ENCODE measurements around the gene DSCAM. TPM values are rescaled to one million over a fixed set of nuclear protein-coding genes. Genes with fewer than 3 reads are reported as not detected.
A peak's percentile ranks its signal among the peaks of the same experiment; 100 is the strongest.

The DSCAM gene
- total RNA-seq, 1 donor from 2014 or later, result not detected

GRCh38 chr21:40534886-40535285 lies 312.1 kb downstream of the DSCAM start:
- DNase-seq, result no peak
- no peak overlapping the region for H3K4me3 ChIP-seq
- intact Hi-C loops (cut with micrococcal nuclease), result no loop called here
- no peaks in the 10 kb centered on the region for H3K4me1 ChIP-seq
- no peak overlapping the region for H3K27ac ChIP-seq (replicated peaks)
- H3K9me3 ChIP-seq (replicated peaks), result no peaks in the 10 kb centered on the region
- H3K27me3 ChIP-seq (ENCODE audit: low read depth), result peaks cover 10% of the 10 kb centered on the region
- TF ChIP-seq CTCF (IDR thresholded peaks at IDR 0.05; ENCODE audit: borderline replicate concordance), result no peak
- no peaks in the 10 kb centered on the region for H3K36me3 ChIP-seq

DNA sequence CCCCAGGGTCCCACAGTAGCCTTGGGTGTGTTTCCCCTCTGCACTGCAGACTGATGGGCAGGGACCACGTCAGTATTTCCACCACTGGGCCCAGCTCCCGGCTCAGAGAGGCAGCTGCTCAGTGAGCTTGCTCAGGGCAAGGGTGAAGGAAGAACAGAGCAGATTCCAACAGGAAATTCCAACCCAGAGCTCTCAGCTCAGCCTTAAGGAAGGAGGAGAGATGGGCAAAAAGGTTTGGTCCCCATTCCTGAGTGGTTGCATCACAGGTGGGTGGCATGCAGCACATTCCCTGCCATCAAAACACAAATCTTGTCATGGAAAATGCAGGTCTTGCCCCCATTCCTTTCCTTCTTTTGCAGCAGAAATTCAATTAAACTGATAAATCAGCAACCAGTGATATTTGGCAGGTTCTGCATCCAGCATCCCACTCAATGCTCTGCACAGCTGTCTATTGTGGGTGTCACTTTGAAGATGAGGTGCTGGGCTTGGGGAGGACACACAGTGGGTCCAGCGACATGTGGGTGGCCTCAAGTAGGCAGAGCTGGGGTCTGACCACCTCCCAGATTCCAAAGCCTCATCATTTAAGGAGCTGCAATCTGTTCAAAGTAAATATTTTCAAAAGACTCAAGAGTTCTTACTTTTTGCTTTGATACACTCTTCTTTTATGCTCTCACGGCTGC lies 315.4 kb downstream of the DSCAM start:
- peaks cover 10% of the 10 kb centered on the region for H3K27me3 ChIP-seq (ENCODE audit: low read depth)
- intact Hi-C loops (cut with micrococcal nuclease), result no loop called here
- no peak for TF ChIP-seq CTCF (IDR thresholded peaks at IDR 0.05; ENCODE audit: borderline replicate concordance)
- H3K27ac ChIP-seq (replicated peaks), result no peak overlapping the region
- no peak overlapping the region for H3K4me3 ChIP-seq
- H3K4me1 ChIP-seq, result no peaks in the 10 kb centered on the region
- no peak for DNase-seq
- peaks cover 18% of the 10 kb centered on the region for H3K9me3 ChIP-seq (replicated peaks)
- H3K36me3 ChIP-seq, result no peaks in the 10 kb centered on the region

DNA sequence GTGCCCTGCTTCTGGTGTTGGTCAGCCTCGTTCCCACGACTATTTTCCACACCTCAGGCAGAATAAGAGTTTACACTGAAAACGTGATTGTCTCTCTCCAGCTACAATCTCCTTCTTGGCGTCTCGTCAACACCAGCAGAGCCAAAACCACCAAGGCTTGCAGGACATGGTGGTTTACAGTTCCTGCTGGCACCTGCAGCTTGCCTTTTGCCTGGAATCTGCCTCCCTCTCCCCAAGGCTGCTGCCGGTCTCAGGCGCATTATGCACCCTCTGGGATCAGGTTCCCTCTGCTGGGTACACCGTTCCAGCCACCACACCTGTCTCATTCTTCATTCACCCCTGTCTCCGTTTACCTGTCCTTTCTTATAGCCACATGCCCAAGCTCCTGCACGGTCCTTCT lies 315.9 kb downstream of the DSCAM start:
- Histone ChIP-seq H3K4me3 (no peak overlapping the region), H3K27me3 (ENCODE audit: low read depth) (peaks cover 10% of the 10 kb centered on the region), H3K27ac (replicated peaks) (no peak overlapping the region), H3K4me1 (no peaks in the 10 kb centered on the region), H3K36me3 (no peaks in the 10 kb centered on the region), H3K9me3 (replicated peaks) (peaks cover 20% of the 10 kb centered on the region)
- intact Hi-C loops (cut with micrococcal nuclease), result no loop called here
- no peak for TF ChIP-seq CTCF (IDR thresholded peaks at IDR 0.05; ENCODE audit: borderline replicate concordance)
- DNase-seq, result no peak

GRCh38 chr21:40517646-40518045 lies 329.3 kb downstream of the DSCAM start:
- Histone ChIP-seq H3K4me1 (no peaks in the 10 kb centered on the region), H3K36me3 (no peaks in the 10 kb centered on the region), H3K27ac (replicated peaks) (no peak overlapping the region), H3K9me3 (replicated peaks) (no peaks in the 10 kb centered on the region), H3K4me3 (no peak overlapping the region), H3K27me3 (ENCODE audit: low read depth) (peaks cover 3% of the 10 kb centered on the region)
- no peak for DNase-seq
- intact Hi-C loops (cut with micrococcal nuclease), result no loop called here
- TF ChIP-seq CTCF (IDR thresholded peaks at IDR 0.05; ENCODE audit: borderline replicate concordance), result no peak

DNA sequence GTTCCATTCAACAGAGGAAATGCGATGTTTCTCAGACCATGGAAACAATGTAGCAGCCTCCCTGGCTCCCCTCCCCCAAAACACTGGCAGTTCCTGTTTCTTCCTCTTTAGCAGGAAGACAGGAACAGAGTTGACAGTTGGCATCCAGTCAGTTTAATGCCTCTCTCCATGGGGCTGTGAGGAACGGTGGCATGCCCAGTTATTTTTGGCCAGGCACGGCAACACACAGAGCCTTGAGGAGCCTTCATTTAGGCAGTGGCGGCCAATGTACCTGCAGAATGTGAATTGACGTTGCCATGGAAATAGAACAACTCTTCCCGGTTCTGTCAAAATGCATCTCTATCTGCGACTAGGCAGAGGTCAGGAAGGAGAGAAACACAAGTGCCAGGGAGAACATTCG lies 330.6 kb downstream of the DSCAM start:
- H3K4me3 ChIP-seq, result no peak overlapping the region
- peaks cover 3% of the 10 kb centered on the region for H3K27me3 ChIP-seq (ENCODE audit: low read depth)
- intact Hi-C loops (cut with micrococcal nuclease), result no loop called here
- H3K4me1 ChIP-seq, result no peaks in the 10 kb centered on the region
- H3K27ac ChIP-seq (replicated peaks), result no peak overlapping the region
- H3K9me3 ChIP-seq (replicated peaks), result no peaks in the 10 kb centered on the region
- TF ChIP-seq CTCF (IDR thresholded peaks at IDR 0.05; ENCODE audit: borderline replicate concordance), result no peak
- H3K36me3 ChIP-seq, result no peaks in the 10 kb centered on the region
- peak; percentile 23 for DNase-seq

Measured in left ventricle myocardium inferior (tissue), 1 donor.